GM23338 (cell line): ENCODE data around the gene HIVEP3. TPM values are rescaled to one million over a fixed set of nuclear protein-coding genes. Genes with fewer than 3 reads are reported as not detected.

Source experiments
- ATAC-seq: fragments of 200-7000 bp; cut with Tn5 transposase; 3 replicates; pipeline ENCODE4 v1.9.1; 2020
- DNase-seq: peaks from one replicate; pipeline ENCODE4 v3.0.0-alpha.2; 2015; ENCODE audit warnings: low spot score
- H2AFZ ChIP-seq: fragments of 200-600 bp; sonication (generic); 2 replicates; pipeline ENCODE4 v1.8.0; 2016; ENCODE audit warnings: antibody characterized with exemption, mild to moderate bottlenecking, moderate library complexity
- H3F3A ChIP-seq: fragments of 200-600 bp; sonication (generic); replicated peaks from 2 replicates; pipeline ENCODE4 v1.8.0; 2017; ENCODE audit warnings: antibody characterized with exemption, mixed run types, low read depth
- H3K27ac ChIP-seq: fragments of 200-600 bp; sonication (generic); 2 replicates; pipeline ENCODE4 v1.6.1; 2016; ENCODE audit warnings: low read depth
- H3K27me3 ChIP-seq: fragments of 200-600 bp; sonication (generic); 2 replicates; pipeline ENCODE4 v1.8.0; 2016; ENCODE audit warnings: mild to moderate bottlenecking, mixed run types, moderate library complexity; ENCODE audit not compliant: insufficient read depth
- H3K36me3 ChIP-seq: fragments of 200-600 bp; sonication (generic); 2 replicates; pipeline ENCODE4 v1.8.0; 2016; ENCODE audit warnings: mild to moderate bottlenecking; ENCODE audit not compliant: insufficient read depth
- H3K4me1 ChIP-seq: fragments of 200-600 bp; sonication (generic); 2 replicates; pipeline ENCODE4 v1.8.0; 2016; ENCODE audit warnings: mild to moderate bottlenecking, moderate library complexity; ENCODE audit not compliant: insufficient read depth
- H3K4me2 ChIP-seq: fragments of 200-600 bp; sonication (generic); 2 replicates; pipeline ENCODE4 v1.7.1; 2017; ENCODE audit warnings: mixed run types
- H3K4me3 ChIP-seq: fragments of 200-600 bp; sonication (generic); 2 replicates; pipeline ENCODE4 v1.6.1; 2016; ENCODE audit warnings: mixed run types
- H3K79me2 ChIP-seq: fragments of 200-600 bp; sonication (generic); replicated peaks from 2 replicates; pipeline ENCODE4 v1.8.0; 2017; ENCODE audit warnings: mild to moderate bottlenecking; ENCODE audit not compliant: insufficient read depth
- H3K9me2 ChIP-seq: fragments of 200-600 bp; sonication (generic); 2 replicates; pipeline ENCODE4 v1.8.0; 2017; ENCODE audit not compliant: insufficient read depth
- H4K20me1 ChIP-seq: fragments of 200-600 bp; sonication (generic); replicated peaks from 2 replicates; pipeline ENCODE4 v1.8.0; 2017; ENCODE audit warnings: mild to moderate bottlenecking; ENCODE audit not compliant: insufficient read depth
- H3K27ac Mint-ChIP-seq: 2 replicates; pipeline ENCODE4 v1.8.0; 2020; ENCODE audit warnings: inconsistent platforms, mild to moderate bottlenecking, moderate library complexity, mixed read lengths
- H3K27me3 Mint-ChIP-seq: 3 replicates; pipeline ENCODE4 v1.8.0; 2022; ENCODE audit warnings: low read depth, mild to moderate bottlenecking, moderate library complexity, mixed read lengths, inconsistent platforms; ENCODE audit not compliant: insufficient read depth, poor library complexity
- H3K36me3 Mint-ChIP-seq: 3 replicates; pipeline ENCODE4 v1.8.0; 2021; ENCODE audit warnings: low read depth, mild to moderate bottlenecking, inconsistent platforms, moderate library complexity, mixed read lengths
- H3K4me1 Mint-ChIP-seq: 3 replicates; pipeline ENCODE4 v1.8.0; 2020; ENCODE audit warnings: mild to moderate bottlenecking, inconsistent platforms, mixed read lengths
- H3K4me3 Mint-ChIP-seq: 3 replicates; pipeline ENCODE4 v1.8.0; 2021; ENCODE audit warnings: moderate library complexity, mild to moderate bottlenecking, inconsistent platforms, mixed read lengths
- H3K9me3 Mint-ChIP-seq: 3 replicates; pipeline ENCODE4 v1.8.0; 2020; ENCODE audit warnings: moderate library complexity, mild to moderate bottlenecking, inconsistent platforms, mixed read lengths
- CREB1 ChIP-seq: fragments of 250-450 bp; sonication (Bioruptor Pico); IDR thresholded peaks from 2 replicates; pipeline ENCODE4 v1.5.0; 2020; ENCODE audit warnings: low read depth, mild to moderate bottlenecking, moderate library complexity
- ETS1 ChIP-seq: IDR thresholded peaks from 2 replicates; pipeline ENCODE4 v1.6.1; 2016; ENCODE audit warnings: antibody characterized with exemption
- EZH2 ChIP-seq: fragments of 200-600 bp; sonication (generic); IDR thresholded peaks from one replicate; pipeline ENCODE4 v1.8.0; 2017; ENCODE audit warnings: antibody characterized with exemption, mild to moderate bottlenecking, low read depth; ENCODE audit not compliant: unreplicated experiment
- EZH2phosphoT487 ChIP-seq: fragments of 200-600 bp; sonication (generic); IDR thresholded peaks from one replicate; pipeline ENCODE4 v1.8.1; 2018; ENCODE audit warnings: antibody characterized with exemption; ENCODE audit not compliant: unreplicated experiment
- JUNB ChIP-seq: IDR thresholded peaks from one replicate; pipeline ENCODE4 v1.6.1; 2016; ENCODE audit warnings: antibody characterized with exemption; ENCODE audit not compliant: unreplicated experiment
- POLR2AphosphoS5 ChIP-seq: IDR thresholded peaks from 2 replicates; pipeline ENCODE4 v1.6.1; 2016; ENCODE audit warnings: antibody characterized with exemption, low read depth
- STAT1 ChIP-seq: IDR thresholded peaks from one replicate; pipeline ENCODE4 v1.6.1; 2016; ENCODE audit warnings: antibody characterized with exemption; ENCODE audit not compliant: unreplicated experiment
- ZNF114 ChIP-seq: fragments of 250-450 bp; sonication (Bioruptor Pico); IDR thresholded peaks from 2 replicates; pipeline ENCODE4 v1.5.0; 2020; ENCODE audit warnings: mild to moderate bottlenecking, moderate library complexity
- ZNF331 ChIP-seq: fragments of 250-450 bp; sonication (Bioruptor Pico); IDR thresholded peaks from 2 replicates; pipeline ENCODE4 v1.5.0; 2020; ENCODE audit warnings: low read depth, mild to moderate bottlenecking, moderate library complexity
- polyA plus RNA-seq: library from polyadenylated mRNA; unstranded; fragments of >200 nt; fragmentation: Nextera tagmentation; extraction: Ambion mirVana; gene quantifications from 2 replicates; pipeline ENCODE4 v1.2.1, GENCODE V29; 2016
- total RNA-seq: library from RNA; depleted of rRNA; stranded (reverse); fragments of >200 nt; shearing (Covaris generic); gene quantifications from 2 replicates; pipeline ENCODE4 v1.2.3, GENCODE V29; 2014
- TF ChIP-seq, protein P1 (sequence below): fragments of 250-450 bp; sonication (Bioruptor Pico); IDR thresholded peaks from 2 replicates; pipeline ENCODE4 v1.5.0; 2020; ENCODE audit warnings: mild to moderate bottlenecking, moderate library complexity
- TF ChIP-seq, protein P2 (sequence below), 2 experiments: fragments of 200-600 bp in 1 of 2; sonication (generic) in 1 of 2; conservative IDR thresholded peaks; 2 replicates each; pipeline versions ENCODE4 v1.5.1 to v1.6.1; 2016 to 2017; ENCODE audit warnings: antibody characterized with exemption in 2 of 2, low read depth in 2 of 2, mild to moderate bottlenecking in 2 of 2, moderate library complexity in 1 of 2
- TF ChIP-seq, protein P3 (sequence below): IDR thresholded peaks from one replicate; pipeline ENCODE4 v1.6.1; 2018; ENCODE audit warnings: antibody characterized with exemption; ENCODE audit not compliant: unreplicated experiment

Gene HIVEP3
- total and polyA plus RNA-seq, 2 experiments from 2014 or later = 0.14 to 0.24 TPM

DNA sequence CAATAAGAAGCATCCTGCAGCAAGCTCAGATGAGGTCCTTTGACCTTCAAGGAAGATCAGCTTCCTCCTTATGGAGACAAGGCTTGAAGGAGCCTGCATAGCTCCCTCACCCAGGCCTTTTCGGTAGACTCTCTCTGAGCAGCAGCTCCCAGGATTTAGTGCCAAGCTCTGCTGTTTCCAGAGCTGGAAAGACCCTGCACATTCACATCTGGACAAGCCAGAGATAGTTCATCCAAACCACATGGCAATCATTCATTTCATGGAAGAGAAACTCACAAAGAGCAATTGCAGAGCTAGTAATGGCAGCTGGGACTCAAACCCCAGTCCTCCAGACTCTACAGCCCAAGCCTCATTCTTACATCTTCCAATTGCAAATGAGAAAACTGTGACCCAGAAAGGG, 357.8 kb downstream of the HIVEP3 start (continued):
- TF ChIP-seq, protein P1, sequence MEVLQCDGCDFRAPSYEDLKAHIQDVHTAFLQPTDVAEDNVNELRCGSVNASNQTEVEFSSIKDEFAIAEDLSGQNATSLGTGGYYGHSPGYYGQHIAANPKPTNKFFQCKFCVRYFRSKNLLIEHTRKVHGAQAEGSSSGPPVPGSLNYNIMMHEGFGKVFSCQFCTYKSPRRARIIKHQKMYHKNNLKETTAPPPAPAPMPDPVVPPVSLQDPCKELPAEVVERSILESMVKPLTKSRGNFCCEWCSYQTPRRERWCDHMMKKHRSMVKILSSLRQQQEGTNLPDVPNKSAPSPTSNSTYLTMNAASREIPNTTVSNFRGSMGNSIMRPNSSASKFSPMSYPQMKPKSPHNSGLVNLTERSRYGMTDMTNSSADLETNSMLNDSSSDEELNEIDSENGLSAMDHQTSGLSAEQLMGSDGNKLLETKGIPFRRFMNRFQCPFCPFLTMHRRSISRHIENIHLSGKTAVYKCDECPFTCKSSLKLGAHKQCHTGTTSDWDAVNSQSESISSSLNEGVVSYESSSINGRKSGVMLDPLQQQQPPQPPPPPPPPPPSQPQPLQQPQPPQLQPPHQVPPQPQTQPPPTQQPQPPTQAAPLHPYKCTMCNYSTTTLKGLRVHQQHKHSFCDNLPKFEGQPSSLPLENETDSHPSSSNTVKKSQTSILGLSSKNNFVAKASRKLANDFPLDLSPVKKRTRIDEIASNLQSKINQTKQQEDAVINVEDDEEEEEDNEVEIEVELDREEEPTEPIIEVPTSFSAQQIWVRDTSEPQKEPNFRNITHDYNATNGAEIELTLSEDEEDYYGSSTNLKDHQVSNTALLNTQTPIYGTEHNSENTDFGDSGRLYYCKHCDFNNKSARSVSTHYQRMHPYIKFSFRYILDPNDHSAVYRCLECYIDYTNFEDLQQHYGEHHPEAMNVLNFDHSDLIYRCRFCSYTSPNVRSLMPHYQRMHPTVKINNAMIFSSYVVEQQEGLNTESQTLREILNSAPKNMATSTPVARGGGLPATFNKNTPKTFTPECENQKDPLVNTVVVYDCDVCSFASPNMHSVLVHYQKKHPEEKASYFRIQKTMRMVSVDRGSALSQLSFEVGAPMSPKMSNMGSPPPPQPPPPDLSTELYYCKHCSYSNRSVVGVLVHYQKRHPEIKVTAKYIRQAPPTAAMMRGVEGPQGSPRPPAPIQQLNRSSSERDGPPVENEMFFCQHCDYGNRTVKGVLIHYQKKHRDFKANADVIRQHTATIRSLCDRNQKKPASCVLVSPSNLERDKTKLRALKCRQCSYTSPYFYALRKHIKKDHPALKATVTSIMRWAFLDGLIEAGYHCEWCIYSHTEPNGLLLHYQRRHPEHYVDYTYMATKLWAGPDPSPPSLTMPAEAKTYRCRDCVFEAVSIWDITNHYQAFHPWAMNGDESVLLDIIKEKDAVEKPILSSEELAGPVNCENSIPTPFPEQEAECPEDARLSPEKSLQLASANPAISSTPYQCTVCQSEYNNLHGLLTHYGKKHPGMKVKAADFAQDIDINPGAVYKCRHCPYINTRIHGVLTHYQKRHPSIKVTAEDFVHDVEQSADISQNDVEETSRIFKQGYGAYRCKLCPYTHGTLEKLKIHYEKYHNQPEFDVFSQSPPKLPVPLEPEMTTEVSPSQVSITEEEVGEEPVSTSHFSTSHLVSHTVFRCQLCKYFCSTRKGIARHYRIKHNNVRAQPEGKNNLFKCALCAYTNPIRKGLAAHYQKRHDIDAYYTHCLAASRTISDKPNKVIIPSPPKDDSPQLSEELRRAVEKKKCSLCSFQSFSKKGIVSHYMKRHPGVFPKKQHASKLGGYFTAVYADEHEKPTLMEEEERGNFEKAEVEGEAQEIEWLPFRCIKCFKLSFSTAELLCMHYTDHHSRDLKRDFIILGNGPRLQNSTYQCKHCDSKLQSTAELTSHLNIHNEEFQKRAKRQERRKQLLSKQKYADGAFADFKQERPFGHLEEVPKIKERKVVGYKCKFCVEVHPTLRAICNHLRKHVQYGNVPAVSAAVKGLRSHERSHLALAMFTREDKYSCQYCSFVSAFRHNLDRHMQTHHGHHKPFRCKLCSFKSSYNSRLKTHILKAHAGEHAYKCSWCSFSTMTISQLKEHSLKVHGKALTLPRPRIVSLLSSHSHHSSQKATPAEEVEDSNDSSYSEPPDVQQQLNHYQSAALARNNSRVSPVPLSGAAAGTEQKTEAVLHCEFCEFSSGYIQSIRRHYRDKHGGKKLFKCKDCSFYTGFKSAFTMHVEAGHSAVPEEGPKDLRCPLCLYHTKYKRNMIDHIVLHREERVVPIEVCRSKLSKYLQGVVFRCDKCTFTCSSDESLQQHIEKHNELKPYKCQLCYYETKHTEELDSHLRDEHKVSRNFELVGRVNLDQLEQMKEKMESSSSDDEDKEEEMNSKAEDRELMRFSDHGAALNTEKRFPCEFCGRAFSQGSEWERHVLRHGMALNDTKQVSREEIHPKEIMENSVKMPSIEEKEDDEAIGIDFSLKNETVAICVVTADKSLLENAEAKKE (CRISPR knock-in tag) = no peak
- no peak for TF ChIP-seq STAT1
- TF ChIP-seq JUNB = no peak

- H3K27ac ChIP-seq = no peak overlapping the region
- H3K9me2 ChIP-seq = no peaks in the 10 kb centered on the region
- H3F3A ChIP-seq = no peaks in the 10 kb centered on the region
- Mint-ChIP-seq H3K36me3 (peaks cover 4% of the 10 kb centered on the region; the same call in 2 of the 3 replicates), H3K27me3 (peaks cover 6% of the 10 kb centered on the region), H3K4me1 (peaks cover 3% of the 10 kb centered on the region; the same call in 1 of the 3 replicates), H3K27ac (no peak overlapping the region), H3K4me3 (no peak overlapping the region), H3K9me3 (peaks cover 16% of the 10 kb centered on the region)
- DNase-seq (no peak), ATAC-seq (no peak)
- no peaks in the 10 kb centered on the region for H3K4me1 ChIP-seq
- H3K27me3 ChIP-seq = no peaks in the 10 kb centered on the region
- no peaks in the 10 kb centered on the region for H3K79me2 ChIP-seq
- no peaks in the 10 kb centered on the region for H3K36me3 ChIP-seq
- no peak overlapping the region for H3K4me2 ChIP-seq
- no peak overlapping the region for H2AFZ ChIP-seq
- H4K20me1 ChIP-seq = no peaks in the 10 kb centered on the region
- H3K4me3 ChIP-seq = no peak overlapping the region
- no peak for TF ChIP-seq ZNF331 (CRISPR knock-in tag)
- no peak for TF ChIP-seq EZH2
- no peak for TF ChIP-seq ETS1
- TF ChIP-seq, protein P2, sequence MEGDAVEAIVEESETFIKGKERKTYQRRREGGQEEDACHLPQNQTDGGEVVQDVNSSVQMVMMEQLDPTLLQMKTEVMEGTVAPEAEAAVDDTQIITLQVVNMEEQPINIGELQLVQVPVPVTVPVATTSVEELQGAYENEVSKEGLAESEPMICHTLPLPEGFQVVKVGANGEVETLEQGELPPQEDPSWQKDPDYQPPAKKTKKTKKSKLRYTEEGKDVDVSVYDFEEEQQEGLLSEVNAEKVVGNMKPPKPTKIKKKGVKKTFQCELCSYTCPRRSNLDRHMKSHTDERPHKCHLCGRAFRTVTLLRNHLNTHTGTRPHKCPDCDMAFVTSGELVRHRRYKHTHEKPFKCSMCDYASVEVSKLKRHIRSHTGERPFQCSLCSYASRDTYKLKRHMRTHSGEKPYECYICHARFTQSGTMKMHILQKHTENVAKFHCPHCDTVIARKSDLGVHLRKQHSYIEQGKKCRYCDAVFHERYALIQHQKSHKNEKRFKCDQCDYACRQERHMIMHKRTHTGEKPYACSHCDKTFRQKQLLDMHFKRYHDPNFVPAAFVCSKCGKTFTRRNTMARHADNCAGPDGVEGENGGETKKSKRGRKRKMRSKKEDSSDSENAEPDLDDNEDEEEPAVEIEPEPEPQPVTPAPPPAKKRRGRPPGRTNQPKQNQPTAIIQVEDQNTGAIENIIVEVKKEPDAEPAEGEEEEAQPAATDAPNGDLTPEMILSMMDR (conservative IDR thresholded peaks at IDR 0.05; ENCODE audit: low read depth in 2 of 2) = no peak
- no peak for TF ChIP-seq ZNF114 (CRISPR knock-in tag)
- no peak for TF ChIP-seq STAT1
- no peak for TF ChIP-seq EZH2phosphoT487
- TF ChIP-seq CREB1 = no peak
- no peak for TF ChIP-seq JUNB
- TF ChIP-seq, protein P3, sequence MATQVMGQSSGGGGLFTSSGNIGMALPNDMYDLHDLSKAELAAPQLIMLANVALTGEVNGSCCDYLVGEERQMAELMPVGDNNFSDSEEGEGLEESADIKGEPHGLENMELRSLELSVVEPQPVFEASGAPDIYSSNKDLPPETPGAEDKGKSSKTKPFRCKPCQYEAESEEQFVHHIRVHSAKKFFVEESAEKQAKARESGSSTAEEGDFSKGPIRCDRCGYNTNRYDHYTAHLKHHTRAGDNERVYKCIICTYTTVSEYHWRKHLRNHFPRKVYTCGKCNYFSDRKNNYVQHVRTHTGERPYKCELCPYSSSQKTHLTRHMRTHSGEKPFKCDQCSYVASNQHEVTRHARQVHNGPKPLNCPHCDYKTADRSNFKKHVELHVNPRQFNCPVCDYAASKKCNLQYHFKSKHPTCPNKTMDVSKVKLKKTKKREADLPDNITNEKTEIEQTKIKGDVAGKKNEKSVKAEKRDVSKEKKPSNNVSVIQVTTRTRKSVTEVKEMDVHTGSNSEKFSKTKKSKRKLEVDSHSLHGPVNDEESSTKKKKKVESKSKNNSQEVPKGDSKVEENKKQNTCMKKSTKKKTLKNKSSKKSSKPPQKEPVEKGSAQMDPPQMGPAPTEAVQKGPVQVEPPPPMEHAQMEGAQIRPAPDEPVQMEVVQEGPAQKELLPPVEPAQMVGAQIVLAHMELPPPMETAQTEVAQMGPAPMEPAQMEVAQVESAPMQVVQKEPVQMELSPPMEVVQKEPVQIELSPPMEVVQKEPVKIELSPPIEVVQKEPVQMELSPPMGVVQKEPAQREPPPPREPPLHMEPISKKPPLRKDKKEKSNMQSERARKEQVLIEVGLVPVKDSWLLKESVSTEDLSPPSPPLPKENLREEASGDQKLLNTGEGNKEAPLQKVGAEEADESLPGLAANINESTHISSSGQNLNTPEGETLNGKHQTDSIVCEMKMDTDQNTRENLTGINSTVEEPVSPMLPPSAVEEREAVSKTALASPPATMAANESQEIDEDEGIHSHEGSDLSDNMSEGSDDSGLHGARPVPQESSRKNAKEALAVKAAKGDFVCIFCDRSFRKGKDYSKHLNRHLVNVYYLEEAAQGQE = no peak
- TF ChIP-seq POLR2AphosphoS5 = no peak
Observed at GRCh38 chr1:41560496-41560895, 358.2 kb downstream of the HIVEP3 start.
